HUES48 (cell line): ENCODE measurements around the gene CLEC16A.

Experiments used
- H3K27ac ChIP-seq: one replicate; pipeline ENCODE4 v1.7.0; 2013; ENCODE audit warnings: low read depth, low read length, inconsistent platforms
- H3K27me3 ChIP-seq: 2 replicates; pipeline ENCODE4 v1.6.1; 2013; ENCODE audit warnings: mild to moderate bottlenecking, low read length; ENCODE audit not compliant: control insufficient read depth, insufficient read depth
- H3K36me3 ChIP-seq: 2 replicates; pipeline ENCODE4 v1.6.1; 2013; ENCODE audit warnings: low read length; ENCODE audit not compliant: control insufficient read depth, insufficient read depth
- H3K4me1 ChIP-seq: 2 replicates; pipeline ENCODE4 v1.6.1; 2013; ENCODE audit warnings: mild to moderate bottlenecking, low read length; ENCODE audit not compliant: control insufficient read depth, insufficient read depth
- H3K4me3 ChIP-seq: 2 replicates; pipeline ENCODE4 v1.5.1; 2013; ENCODE audit warnings: mild to moderate bottlenecking, low read depth, low read length
- H3K9ac ChIP-seq: 2 replicates; pipeline ENCODE4 v1.6.1; 2013; ENCODE audit warnings: mild to moderate bottlenecking, low read depth, low read length, moderate library complexity
- H3K9me3 ChIP-seq: 2 replicates; pipeline ENCODE4 v1.6.1; 2013; ENCODE audit warnings: low read length; ENCODE audit not compliant: control insufficient read depth, insufficient read depth

CLEC16A gene

DNA sequence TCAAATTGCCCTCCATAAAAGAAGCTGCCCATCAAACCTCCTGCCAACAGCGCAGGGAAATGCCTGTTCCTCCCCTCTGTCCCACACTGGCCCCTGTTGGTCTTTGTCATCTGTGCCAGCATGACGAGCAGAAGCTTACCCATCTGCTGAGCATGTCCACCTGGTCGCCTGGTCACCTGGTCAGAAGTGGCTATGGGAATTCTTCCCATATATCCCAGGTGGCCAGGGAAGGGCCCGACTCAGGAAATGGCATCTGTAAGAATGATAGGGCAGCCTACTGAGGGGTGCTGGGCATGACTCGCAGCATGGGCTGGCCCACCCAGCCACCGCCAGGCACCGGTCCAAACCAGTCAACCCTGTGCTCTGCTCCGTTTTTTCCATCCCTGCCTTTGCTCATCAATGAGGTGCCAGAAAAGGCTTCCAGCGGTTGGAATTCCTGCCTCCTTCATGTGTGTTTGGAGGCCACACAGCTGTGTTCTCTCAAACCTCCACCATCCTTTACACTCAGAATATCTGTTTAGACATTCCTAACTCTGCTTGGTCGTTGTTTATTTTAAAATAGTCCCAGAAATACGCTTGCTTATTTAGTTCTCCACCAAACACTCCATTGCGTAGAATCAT, 145.2 kb downstream of the CLEC16A start:
- Histone ChIP-seq H3K27ac (no peak overlapping the region), H3K4me1 (no peaks in the 10 kb centered on the region), H3K9ac (no peak overlapping the region), H3K9me3 (no peaks in the 10 kb centered on the region), H3K4me3 (no peak overlapping the region), H3K36me3 (no peaks in the 10 kb centered on the region), H3K27me3 (no peaks in the 10 kb centered on the region)

DNA sequence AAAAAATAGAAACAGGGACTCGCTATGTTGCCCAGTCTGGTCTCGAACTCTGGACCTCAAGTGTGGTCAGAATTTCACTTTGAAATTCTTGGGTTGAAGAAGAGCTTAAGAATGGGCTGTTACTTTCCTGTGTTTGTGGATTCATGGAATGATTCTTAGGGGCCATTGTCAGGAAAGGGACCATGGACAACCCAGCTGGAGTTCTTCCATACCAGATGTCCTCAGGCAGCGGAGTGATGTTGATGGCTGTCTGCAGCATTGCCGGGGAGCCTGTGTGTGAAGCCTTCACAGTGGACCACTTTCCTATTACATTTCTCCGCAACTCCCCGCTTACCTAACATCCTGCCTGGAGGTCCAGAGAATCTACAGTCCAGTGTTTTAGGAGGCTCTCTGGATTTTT, 145.9 kb downstream of the CLEC16A start:
- Histone ChIP-seq H3K9ac (no peak overlapping the region), H3K27ac (no peak overlapping the region), H3K9me3 (no peaks in the 10 kb centered on the region), H3K36me3 (no peaks in the 10 kb centered on the region), H3K27me3 (no peaks in the 10 kb centered on the region), H3K4me1 (no peaks in the 10 kb centered on the region), H3K4me3 (no peak overlapping the region)

DNA sequence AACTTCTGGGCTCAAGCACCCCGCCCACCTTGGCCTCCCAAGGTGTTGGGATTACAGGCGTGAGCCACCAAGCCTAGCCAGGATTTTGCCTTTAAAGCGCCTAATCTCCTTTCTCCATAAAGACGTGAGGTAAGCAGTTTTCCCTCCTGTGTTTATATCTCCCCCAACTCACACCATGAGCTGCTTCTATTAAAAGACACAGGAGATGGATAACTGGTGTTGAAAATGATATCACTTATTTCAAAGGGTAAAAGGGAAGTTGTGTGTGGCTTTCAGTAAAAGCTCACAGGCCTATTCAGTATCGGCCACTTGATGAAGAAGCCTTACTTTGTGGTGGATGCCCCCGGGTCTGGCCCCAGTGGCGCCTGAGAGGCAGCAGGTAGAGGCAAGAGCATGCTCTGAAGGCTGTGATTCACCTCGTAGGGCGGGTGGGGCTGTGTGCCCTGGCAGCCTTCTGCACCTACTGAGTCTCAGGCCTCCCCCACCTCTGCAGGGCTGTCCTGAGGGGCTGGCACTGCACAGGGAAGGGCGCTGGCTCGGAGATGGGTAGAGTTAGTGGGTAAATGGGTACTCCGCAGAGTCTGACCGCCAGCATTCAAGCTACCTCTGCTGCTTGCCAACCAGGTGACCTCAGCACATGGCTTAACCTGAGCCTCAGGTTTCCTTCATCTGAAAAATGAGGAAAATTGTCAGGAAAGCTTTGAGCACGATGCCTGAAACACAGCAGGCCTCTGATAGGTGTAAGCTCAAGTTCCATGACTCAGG, 146.8 kb downstream of the CLEC16A start:
- Histone ChIP-seq H3K4me3 (no peak overlapping the region), H3K4me1 (no peaks in the 10 kb centered on the region), H3K36me3 (no peaks in the 10 kb centered on the region), H3K9ac (no peak overlapping the region), H3K27ac (no peak overlapping the region), H3K27me3 (no peaks in the 10 kb centered on the region), H3K9me3 (no peaks in the 10 kb centered on the region)

DNA sequence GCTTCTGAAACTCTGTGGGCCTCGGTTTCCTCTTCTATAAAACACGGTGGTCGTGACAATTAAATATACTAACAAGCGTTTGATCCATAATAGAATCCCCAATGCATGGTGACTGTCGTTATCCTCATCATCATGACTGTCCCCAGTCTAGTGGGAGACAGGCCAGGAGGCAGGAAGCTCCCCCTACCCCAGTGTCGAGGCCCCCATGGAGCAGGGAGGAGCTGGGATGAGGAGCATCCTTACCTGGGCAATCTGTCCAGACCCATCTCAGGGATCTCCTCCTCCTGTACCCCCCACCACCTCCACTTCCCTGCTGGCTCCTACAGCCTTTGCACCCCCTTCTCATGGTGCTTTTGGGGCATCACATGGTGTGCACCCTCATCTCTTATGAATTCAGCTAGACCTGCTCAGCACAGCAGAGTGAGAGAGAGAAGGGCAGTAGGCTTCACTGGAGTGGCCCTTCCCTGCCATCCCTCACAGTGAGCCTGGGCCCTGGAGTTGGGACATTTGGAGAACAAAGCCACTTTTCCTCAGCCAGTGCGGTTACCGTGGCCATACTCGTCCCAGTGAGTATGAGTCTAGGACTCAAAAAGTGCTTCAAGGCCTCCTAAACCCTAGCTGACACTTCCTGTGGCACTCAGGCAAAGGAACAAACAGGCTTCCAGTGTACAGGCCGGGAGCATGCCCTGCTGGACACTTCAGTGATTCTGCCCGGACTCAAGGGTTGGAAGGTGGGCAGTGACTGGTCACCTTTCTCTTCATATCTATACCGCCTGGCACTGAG, 148.6 kb downstream of the CLEC16A start:
- Histone ChIP-seq H3K4me1 (no peaks in the 10 kb centered on the region), H3K27me3 (no peaks in the 10 kb centered on the region), H3K9ac (no peak overlapping the region), H3K27ac (no peak overlapping the region), H3K36me3 (no peaks in the 10 kb centered on the region), H3K4me3 (no peak overlapping the region), H3K9me3 (no peaks in the 10 kb centered on the region)

DNA sequence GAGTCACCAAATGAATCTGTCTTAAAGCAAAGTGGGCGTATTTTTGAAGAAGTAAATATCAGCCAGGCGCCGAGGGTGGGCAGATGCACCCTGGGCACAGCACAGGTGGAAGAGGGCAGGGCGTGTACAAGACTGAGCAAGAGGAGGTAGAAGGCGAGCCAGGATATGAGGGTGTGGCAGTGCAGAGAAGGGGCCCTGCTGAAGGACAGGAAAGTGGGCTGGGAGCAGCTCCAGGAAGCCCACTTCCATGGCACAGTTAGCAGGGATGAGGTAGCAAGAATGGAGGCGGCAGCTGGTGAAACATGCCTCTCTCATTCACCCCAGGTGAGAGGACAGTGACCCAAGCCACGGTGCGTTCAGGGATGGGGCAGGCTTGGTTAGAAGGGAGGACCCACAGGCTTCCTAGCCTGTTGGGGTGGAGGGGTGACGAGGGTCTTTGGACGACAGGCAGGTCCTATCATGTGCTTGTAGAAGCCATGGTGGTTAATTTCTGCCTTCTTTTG, 149.3 kb downstream of the CLEC16A start:
- H3K4me1 ChIP-seq, result no peaks in the 10 kb centered on the region
- H3K36me3 ChIP-seq, result no peaks in the 10 kb centered on the region
- no peak overlapping the region for H3K4me3 ChIP-seq
- no peaks in the 10 kb centered on the region for H3K27me3 ChIP-seq
- H3K9me3 ChIP-seq, result no peaks in the 10 kb centered on the region
- no peak overlapping the region for H3K27ac ChIP-seq
- H3K9ac ChIP-seq, result no peak overlapping the region

DNA sequence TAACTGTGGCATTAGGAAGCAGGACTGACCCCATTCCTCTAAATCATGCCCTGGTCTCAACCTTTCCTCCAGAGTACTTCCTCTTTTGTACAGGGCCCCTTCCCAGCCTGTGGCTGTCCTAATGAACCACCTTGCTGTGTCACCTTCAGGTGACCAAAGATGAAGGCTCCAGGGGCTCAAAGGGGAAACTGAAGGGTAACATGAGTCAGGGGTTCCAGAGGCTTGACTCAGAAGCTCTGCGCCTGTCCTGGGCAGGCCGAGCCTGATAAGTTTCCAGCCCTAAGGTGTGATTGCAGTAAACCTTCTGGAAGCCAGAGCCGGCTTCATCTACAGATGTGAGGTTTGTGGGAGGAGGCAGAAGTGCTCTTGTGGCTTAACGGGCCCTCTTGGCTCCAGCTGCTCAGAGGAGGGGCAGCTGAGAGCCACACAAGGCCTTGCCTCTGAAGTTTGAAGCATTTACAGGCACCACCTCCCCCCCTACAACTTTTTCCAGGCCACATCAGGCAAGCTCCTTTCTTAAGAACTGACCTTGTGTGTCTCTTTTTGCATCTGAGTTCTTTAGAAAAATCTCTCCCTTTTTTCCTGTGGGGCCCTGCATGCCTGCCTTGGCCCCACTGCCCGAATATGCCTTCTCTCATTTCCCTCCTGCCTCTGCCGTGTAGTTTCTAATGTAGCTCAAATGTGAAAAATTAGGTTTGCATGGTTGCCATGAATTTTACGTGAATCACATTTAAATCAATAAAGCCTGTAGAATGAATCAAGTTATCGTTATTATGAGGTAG, 149.9 kb downstream of the CLEC16A start:
- H3K4me3 ChIP-seq, result no peak overlapping the region
- no peaks in the 10 kb centered on the region for H3K27me3 ChIP-seq
- H3K9ac ChIP-seq, result no peak overlapping the region
- no peak overlapping the region for H3K27ac ChIP-seq
- H3K36me3 ChIP-seq, result no peaks in the 10 kb centered on the region
- H3K9me3 ChIP-seq, result no peaks in the 10 kb centered on the region
- no peaks in the 10 kb centered on the region for H3K4me1 ChIP-seq

DNA sequence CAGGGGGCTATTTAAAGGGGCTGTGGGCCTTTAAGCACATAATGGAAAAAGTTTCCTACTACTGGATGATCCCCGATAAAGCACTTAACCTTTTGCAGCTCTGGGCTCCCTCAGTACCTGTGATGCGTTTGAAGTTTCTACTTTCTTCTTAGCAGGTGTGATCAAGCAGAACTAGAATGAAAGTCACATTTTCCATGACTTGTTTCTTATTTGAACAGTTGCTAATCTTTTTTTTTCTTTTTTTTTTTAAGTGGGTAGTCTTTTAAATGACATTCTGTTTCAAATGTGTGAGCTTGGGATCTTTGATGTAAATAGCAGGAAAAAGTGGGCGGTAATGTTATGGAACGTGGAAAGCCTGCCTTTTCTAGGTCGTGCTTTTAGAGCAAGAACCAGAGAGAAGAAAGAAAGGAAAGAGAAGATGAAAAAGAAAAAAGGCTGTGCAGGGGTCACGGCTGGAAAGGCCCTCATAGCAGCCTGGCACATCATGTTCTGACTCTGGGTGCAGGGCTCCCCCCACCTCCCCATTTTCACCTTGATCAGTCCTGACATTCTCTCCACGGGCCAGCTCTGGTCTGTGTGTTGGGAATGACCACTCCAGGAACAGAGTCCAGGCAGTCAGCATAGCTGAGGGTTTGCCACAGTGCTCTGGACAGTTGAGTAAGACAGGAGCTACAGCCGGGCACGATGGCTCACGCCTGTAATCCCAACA, 150.6 kb downstream of the CLEC16A start:
- no peaks in the 10 kb centered on the region for H3K4me1 ChIP-seq
- H3K4me3 ChIP-seq, result no peak overlapping the region
- H3K9me3 ChIP-seq, result no peaks in the 10 kb centered on the region
- H3K36me3 ChIP-seq, result no peaks in the 10 kb centered on the region
- no peak overlapping the region for H3K27ac ChIP-seq
- H3K27me3 ChIP-seq, result no peaks in the 10 kb centered on the region
- H3K9ac ChIP-seq, result no peak overlapping the region

DNA sequence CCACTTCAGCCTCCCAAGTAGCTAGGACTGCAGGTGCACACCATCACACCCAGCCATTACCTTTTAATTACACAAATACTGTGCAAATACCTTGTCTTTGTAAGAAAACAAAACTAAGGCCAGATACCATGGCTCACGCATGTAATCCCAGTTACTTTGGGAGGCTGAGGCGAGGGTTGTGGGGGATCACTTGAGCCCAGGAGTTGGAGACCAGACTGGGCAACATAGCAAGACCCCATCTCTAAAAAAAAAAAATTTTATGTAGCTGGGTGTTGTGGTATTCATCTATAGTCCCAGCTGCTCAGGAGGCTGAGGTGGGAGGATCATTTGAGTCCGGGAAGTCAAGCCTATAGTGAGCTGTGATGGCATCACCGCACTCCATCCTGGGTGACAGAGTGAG, 151.6 kb downstream of the CLEC16A start:
- no peak overlapping the region for H3K27ac ChIP-seq
- H3K9ac ChIP-seq, result no peak overlapping the region
- no peak overlapping the region for H3K4me3 ChIP-seq
- no peaks in the 10 kb centered on the region for H3K27me3 ChIP-seq
- H3K4me1 ChIP-seq, result no peaks in the 10 kb centered on the region
- no peaks in the 10 kb centered on the region for H3K9me3 ChIP-seq
- H3K36me3 ChIP-seq, result no peaks in the 10 kb centered on the region

DNA sequence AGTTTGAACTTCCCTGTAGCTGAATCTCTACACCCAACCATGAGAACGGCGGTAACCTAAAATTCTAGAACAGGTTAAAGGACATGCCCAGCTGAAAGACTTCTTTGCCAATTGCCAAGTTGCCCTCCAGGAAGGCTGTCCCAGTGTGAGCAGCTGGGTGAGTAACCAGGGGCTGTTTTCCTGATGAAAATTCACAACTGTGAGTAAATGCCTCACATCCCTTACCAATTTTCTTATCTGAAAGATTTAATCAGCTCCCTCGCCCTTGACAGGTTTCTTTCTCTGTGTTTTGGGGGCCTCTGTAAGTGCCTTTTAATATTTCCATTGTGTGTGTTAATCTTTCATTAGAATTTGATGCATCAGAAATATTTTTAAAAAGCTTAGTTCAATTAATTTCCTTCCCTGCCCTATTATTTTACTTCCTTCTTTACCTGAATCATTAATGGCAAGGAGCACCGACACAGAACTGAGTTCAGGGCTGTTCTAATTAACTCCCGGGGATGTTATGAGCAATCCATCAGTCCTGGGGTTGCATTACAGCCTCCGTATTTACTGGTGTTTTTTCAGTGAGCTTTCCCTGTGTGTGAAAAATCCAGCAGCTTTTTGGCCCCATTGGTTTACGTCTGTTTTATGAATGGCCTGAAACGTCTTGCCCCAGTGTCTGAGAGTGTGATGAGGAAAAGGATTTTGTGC, 152.9 kb downstream of the CLEC16A start:
- Histone ChIP-seq H3K4me3 (no peak overlapping the region), H3K9ac (no peak overlapping the region), H3K9me3 (no peaks in the 10 kb centered on the region), H3K4me1 (no peaks in the 10 kb centered on the region), H3K27ac (no peak overlapping the region), H3K27me3 (no peaks in the 10 kb centered on the region), H3K36me3 (no peaks in the 10 kb centered on the region)

DNA sequence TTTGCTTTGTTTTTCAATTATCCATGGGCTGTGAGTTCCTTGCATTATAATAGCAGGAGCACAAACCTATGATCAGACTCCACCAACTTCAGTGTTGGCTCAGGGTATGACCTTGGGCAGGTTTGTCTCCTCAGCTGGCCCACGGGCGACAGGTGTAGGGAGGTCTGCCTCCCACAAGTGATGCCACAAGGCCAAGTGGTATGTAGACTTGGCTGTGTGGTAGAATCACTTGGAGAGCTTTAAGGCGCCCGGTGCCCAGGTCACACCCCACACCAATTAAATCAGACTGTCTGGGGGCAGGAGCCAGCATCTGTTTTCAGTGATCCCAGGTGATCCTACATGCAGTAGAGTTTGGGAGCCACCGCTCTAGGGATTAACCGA, 153.4 kb downstream of the CLEC16A start:
- H3K9me3 ChIP-seq, result no peaks in the 10 kb centered on the region
- H3K9ac ChIP-seq, result no peak overlapping the region
- no peaks in the 10 kb centered on the region for H3K27me3 ChIP-seq
- H3K4me3 ChIP-seq, result no peak overlapping the region
- no peaks in the 10 kb centered on the region for H3K4me1 ChIP-seq
- no peak overlapping the region for H3K27ac ChIP-seq
- H3K36me3 ChIP-seq, result no peaks in the 10 kb centered on the region
